ENCODE data around the gene WDR44. TPM values are rescaled to one million over a fixed set of nuclear protein-coding genes. Genes with fewer than 3 reads are reported as not detected.

Gene WDR44
- total and polyA plus RNA-seq, 2 of the 13 experiments (the other 11 are each of a cell fraction or from before 2014, with no cell fraction given), result 2.2 to 4.3 TPM

DNA sequence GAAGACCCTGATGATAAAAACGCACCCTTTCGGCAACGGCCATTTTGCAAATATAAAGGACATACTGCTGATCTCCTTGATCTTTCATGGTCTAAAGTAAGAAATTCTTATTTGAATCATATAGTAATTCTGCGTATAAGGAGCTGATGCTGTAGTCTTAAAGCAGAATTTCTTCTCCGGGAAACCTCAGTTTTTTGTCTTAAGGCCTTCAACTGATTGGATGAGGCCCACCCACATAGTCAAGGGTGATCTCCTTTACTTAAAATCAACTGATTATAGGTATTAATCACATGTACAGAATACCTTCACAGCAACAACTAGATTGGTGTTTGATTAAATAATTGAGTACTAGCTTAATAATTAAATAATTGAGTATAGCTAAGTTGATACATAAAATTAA lies 86.9 kb downstream of the WDR44 start:
- no peak overlapping the region for H2AFZ ChIP-seq (ENCODE audit: low read length)
- no peaks in the 10 kb centered on the region for H3K4me1 ChIP-seq (ENCODE audit: insufficient read depth, low read length)
- H3K4me3 ChIP-seq (replicated peaks in 1 of 3; ENCODE audit: insufficient read depth in 1 of 3, low read depth in 2 of 3, low read length in 3 of 3), result no peak overlapping the region
- H3K27ac ChIP-seq (ENCODE audit: extremely low read length, insufficient read depth, low read length), result no peak overlapping the region
- TF ChIP-seq ZNF567 (CRISPR knock-in tag; IDR thresholded peaks at IDR 0.05; ENCODE audit: borderline replicate concordance) (no peak), ZBTB42 (CRISPR knock-in tag; IDR thresholded peaks at IDR 0.05) (no peak), EP300 (IDR thresholded peaks at IDR 0.05; ENCODE audit: low read depth in 2 of 2, low read length in 2 of 2) (no peak), EP300 (CRISPR knock-in tag; IDR thresholded peaks at IDR 0.05; ENCODE audit: borderline replicate concordance) (no peak), CBX5 (CRISPR knock-in tag; IDR thresholded peaks at IDR 0.05; ENCODE audit: borderline replicate concordance) (no peak), RXRB (CRISPR knock-in tag; IDR thresholded peaks at IDR 0.05; ENCODE audit: borderline replicate concordance) (no peak), ZBTB3 (CRISPR knock-in tag; IDR thresholded peaks at IDR 0.05; ENCODE audit: borderline replicate concordance, low read depth) (no peak), PHF20 (CRISPR knock-in tag; IDR thresholded peaks at IDR 0.05) (no peak), MAF1 (CRISPR knock-in tag; IDR thresholded peaks at IDR 0.05; ENCODE audit: borderline replicate concordance) (no peak), RARG (CRISPR knock-in tag; IDR thresholded peaks at IDR 0.05; ENCODE audit: low read depth) (no peak), ZFYVE20 (CRISPR knock-in tag; IDR thresholded peaks at IDR 0.05; ENCODE audit: borderline replicate concordance, low read depth) (no peak), ZNF552 (CRISPR knock-in tag; IDR thresholded peaks at IDR 0.05; ENCODE audit: borderline replicate concordance) (no peak), SNAI1 (CRISPR knock-in tag; IDR thresholded peaks at IDR 0.05; ENCODE audit: borderline replicate concordance) (no peak), ZMYM4 (CRISPR knock-in tag; IDR thresholded peaks at IDR 0.05) (no peak)
- TF ChIP-seq, protein P1, sequence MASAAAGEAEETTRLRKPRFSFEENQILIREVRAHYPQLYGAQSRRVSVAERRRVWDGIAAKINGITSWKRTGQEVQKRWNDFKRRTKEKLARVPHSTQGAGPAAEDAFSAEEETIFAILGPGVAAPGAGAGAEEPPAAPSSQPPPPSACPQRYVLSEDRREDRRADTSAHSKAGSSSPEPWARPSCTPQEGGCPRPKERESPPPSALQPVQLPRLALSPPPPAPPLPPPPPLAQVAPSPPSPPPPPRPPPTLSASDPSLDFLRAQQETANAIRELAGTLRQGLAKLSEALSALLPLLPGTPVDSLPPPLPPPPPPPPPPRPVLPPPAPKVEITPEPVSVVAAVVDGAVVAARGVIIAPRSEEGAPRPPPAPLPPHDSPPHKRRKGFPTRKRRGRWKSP (CRISPR knock-in tag; IDR thresholded peaks at IDR 0.05), result no peak
- TF ChIP-seq, protein P2, sequence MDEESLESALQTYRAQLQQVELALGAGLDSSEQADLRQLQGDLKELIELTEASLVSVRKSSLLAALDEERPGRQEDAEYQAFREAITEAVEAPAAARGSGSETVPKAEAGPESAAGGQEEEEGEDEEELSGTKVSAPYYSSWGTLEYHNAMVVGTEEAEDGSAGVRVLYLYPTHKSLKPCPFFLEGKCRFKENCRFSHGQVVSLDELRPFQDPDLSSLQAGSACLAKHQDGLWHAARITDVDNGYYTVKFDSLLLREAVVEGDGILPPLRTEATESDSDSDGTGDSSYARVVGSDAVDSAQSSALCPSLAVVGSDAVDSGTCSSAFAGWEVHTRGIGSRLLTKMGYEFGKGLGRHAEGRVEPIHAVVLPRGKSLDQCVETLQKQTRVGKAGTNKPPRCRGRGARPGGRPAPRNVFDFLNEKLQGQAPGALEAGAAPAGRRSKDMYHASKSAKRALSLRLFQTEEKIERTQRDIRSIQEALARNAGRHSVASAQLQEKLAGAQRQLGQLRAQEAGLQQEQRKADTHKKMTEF (CRISPR knock-in tag; IDR thresholded peaks at IDR 0.05), result no peak
- TF ChIP-seq, protein P3, sequence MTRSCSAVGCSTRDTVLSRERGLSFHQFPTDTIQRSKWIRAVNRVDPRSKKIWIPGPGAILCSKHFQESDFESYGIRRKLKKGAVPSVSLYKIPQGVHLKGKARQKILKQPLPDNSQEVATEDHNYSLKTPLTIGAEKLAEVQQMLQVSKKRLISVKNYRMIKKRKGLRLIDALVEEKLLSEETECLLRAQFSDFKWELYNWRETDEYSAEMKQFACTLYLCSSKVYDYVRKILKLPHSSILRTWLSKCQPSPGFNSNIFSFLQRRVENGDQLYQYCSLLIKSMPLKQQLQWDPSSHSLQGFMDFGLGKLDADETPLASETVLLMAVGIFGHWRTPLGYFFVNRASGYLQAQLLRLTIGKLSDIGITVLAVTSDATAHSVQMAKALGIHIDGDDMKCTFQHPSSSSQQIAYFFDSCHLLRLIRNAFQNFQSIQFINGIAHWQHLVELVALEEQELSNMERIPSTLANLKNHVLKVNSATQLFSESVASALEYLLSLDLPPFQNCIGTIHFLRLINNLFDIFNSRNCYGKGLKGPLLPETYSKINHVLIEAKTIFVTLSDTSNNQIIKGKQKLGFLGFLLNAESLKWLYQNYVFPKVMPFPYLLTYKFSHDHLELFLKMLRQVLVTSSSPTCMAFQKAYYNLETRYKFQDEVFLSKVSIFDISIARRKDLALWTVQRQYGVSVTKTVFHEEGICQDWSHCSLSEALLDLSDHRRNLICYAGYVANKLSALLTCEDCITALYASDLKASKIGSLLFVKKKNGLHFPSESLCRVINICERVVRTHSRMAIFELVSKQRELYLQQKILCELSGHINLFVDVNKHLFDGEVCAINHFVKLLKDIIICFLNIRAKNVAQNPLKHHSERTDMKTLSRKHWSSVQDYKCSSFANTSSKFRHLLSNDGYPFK (CRISPR knock-in tag; IDR thresholded peaks at IDR 0.05; ENCODE audit: borderline replicate concordance), result no peak
- in situ Hi-C loops (cut with HindIII; ENCODE audit: extremely low pct_ligation_motif_present, low pct_unique_long_range_greater_than_20kb), result no loop called here
- H3K9me3 ChIP-seq (ENCODE audit: low read length), result no peaks in the 10 kb centered on the region
- no TSS peak for BruUV-seq (replicated peaks)
- intact Hi-C loops (cut with micrococcal nuclease; ENCODE audit: unreplicated experiment), result no loop called here
- no peak overlapping the region for H3K9ac ChIP-seq (ENCODE audit: insufficient read depth, low read depth, low read length)
- ATAC-seq (no peak), FAIRE-seq (no peak), DNase-seq (ENCODE audit: low spot score) (no peak)
- no peaks in the 10 kb centered on the region for H4K20me1 ChIP-seq (ENCODE audit: insufficient read depth, low read length)
- CTCF ChIA-PET (ENCODE audit: low intra/inter-chr PET ratio, low total read pairs), result no interaction called here
- POLR2A ChIA-PET, result no interaction called here
- 80% methylated on average over 5 of the region's 5 CpGs for WGBS (ENCODE audit: low lambda C conversion rate)
- H3K27me3 ChIP-seq (ENCODE audit: control insufficient read depth in 1 of 2, insufficient read depth in 2 of 2, low read length in 2 of 2), result no peaks in the 10 kb centered on the region
- peaks cover 0 to 12% of the 10 kb centered on the region in 2 experiments; a peak in 2 of 5 replicates for H3K36me3 ChIP-seq (replicated peaks in 1 of 2; ENCODE audit: control insufficient read depth in 1 of 2, insufficient read depth in 2 of 2, low read length in 2 of 2)
- no peaks in the 10 kb centered on the region for H3K79me2 ChIP-seq (ENCODE audit: insufficient read depth, low read length)
- H3K4me2 ChIP-seq (ENCODE audit: low read depth, low read length), result no peak overlapping the region

Measured in HepG2 (cell line).